ENCODE data around the gene MYBL2.
"Not testable (repeated sequence)": the region's sequence is repeated elsewhere in the genome, so short reads cannot be mapped to it uniquely, and the experiment has no call there.

Gene MYBL2

DNA sequence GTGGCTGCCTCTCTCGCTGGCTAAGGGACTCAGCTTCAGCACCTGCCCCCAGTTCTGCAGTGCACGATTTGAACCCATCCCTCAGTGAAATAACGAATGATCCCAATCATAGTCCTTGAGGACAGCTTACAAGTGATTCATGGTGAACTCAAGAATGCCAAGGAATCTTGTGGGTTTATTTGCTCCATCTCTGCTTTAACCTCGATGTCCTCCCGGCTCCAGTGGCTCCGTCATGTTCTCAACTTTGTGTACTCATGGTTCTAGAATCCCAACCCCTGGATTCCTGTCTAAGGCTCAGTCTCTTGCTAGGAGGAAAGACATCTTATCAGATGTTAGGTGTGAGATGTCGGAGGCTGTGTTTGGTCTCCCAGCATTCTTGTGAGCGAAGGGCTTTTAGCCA lies 88.9 kb downstream of the MYBL2 start:
- Histone ChIP-seq H3K36me3 (ENCODE audit: insufficient read depth, low read length) (no peaks in the 10 kb centered on the region), H3K27ac (no peak overlapping the region), H3K4me3 (no peak overlapping the region), H3K9me3 (ENCODE audit: low read depth, low read length) (no peaks in the 10 kb centered on the region), H3K9ac (ENCODE audit: insufficient read length) (no peak overlapping the region)
- TF ChIP-seq FOXP2 (optimal IDR thresholded peaks at IDR 0.05; ENCODE audit: control extremely low read depth, extremely low read length, insufficient read depth) = no peak
- no peak for TF ChIP-seq POLR2AphosphoS5 (IDR thresholded peaks at IDR 0.05; ENCODE audit: borderline replicate concordance, low read depth, low read length)
- no peak for TF ChIP-seq EZH2 (IDR thresholded peaks at IDR 0.05)
- DNase-seq (ENCODE audit: low read depth, low spot score) = no peak

DNA sequence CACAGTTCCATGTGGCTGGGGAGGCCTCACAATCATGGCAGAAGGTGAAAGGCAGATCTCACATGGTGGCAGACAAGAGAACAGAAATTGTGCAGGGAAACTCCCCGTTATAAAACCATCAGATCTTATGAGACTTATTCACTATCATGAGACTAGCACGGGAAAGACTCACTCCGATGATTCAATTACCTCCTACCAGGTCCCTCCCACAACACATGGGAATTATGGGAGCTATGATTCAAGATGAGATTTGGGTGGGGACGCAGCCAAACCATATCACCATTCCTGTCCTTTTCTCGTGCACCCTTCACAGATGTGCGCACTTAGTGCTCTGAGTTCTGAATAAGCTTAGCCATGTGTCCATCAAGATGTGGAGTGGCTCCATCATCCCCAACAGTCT lies 91.0 kb downstream of the MYBL2 start:
- not testable (repeated sequence) for H3K27ac ChIP-seq; H3K36me3 ChIP-seq (ENCODE audit: insufficient read depth, low read length); H3K4me3 ChIP-seq; DNase-seq (ENCODE audit: low read depth, low spot score); H3K9ac ChIP-seq (ENCODE audit: insufficient read length); H3K9me3 ChIP-seq (ENCODE audit: low read depth, low read length)

DNA sequence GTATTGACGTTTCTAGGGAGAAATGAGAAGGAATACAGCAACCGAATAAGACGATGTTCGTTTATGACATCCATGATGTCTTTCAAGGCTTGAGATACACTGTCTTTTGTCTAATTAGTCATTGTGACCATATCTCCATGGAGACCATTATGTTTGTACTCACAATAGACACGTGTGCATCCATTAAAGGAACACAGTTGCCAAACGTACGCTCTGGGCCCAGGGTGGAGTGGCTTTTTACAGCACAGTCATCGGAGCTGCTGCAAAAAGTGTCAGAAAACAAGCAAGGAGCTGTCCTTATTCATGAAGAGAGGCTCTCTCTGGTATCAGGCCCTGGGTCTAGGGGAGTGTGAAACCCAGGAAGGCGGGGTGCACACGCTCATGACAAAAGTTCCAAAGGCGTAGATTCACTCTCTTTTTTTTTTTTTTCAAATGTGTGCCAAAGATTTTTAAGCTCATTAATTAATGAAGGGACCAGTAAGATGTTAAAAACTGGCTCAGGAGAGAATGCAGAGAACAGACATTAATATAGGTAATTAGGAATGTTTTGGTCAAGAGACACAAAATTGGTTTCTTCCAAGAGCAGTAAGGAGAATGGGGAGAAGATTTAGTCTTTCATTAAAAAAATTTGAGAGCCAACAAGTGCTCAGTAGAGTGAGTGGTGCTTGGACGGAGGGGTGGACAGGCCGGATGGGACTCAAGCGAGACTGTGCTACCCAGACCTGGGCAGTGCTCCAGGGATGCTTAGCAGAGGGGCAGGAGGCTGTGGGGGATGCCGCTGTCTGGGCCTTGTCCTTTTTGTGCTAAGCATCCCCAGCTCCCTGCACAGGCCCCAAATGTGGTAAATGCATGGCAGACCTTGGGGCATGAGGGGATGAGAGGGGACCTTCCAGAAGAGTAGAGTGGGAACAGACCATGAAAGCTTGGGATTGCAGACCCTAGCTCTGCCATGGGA lies 94.7 kb downstream of the MYBL2 start:
- Histone ChIP-seq H3K36me3 (ENCODE audit: insufficient read depth, low read length) (no peaks in the 10 kb centered on the region), H3K4me3 (no peak overlapping the region), H3K9me3 (ENCODE audit: low read depth, low read length) (no peaks in the 10 kb centered on the region), H3K9ac (ENCODE audit: insufficient read length) (no peak overlapping the region), H3K27ac (no peak overlapping the region)
- DNase-seq (ENCODE audit: low read depth, low spot score) = no peak
- TF ChIP-seq EZH2 (IDR thresholded peaks at IDR 0.05) (no peak), POLR2AphosphoS5 (IDR thresholded peaks at IDR 0.05; ENCODE audit: borderline replicate concordance, low read depth, low read length) (no peak), FOXP2 (optimal IDR thresholded peaks at IDR 0.05; ENCODE audit: control extremely low read depth, extremely low read length, insufficient read depth) (no peak)

DNA sequence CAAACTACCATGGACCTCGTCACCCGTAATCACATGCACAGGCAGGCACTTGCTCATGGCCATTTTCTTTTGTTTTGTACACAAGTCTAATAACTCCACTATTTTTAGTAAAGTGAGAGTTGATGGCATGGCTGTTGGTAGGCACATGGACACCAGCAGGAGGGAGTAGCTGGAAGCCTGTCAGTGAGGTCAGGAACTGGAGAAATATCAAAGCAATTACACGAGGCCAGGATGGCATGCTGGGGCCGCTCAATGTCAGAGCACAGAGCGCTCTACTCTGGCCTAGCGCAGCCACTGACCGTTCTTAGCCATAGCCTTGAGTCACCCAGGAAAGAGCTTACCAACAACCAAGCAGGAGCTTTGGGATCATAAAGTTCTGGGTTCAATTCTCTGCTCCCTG lies 96.0 kb downstream of the MYBL2 start:
- DNase-seq (ENCODE audit: low read depth, low spot score) = no peak
- H3K4me3 ChIP-seq = no peak overlapping the region
- H3K36me3 ChIP-seq (ENCODE audit: insufficient read depth, low read length) = no peaks in the 10 kb centered on the region
- no peak overlapping the region for H3K9ac ChIP-seq (ENCODE audit: insufficient read length)
- no peak overlapping the region for H3K27ac ChIP-seq
- no peaks in the 10 kb centered on the region for H3K9me3 ChIP-seq (ENCODE audit: low read depth, low read length)
- TF ChIP-seq EZH2 (IDR thresholded peaks at IDR 0.05) = no peak
- TF ChIP-seq POLR2AphosphoS5 (IDR thresholded peaks at IDR 0.05; ENCODE audit: borderline replicate concordance, low read depth, low read length) = no peak
- TF ChIP-seq FOXP2 (optimal IDR thresholded peaks at IDR 0.05; ENCODE audit: control extremely low read depth, extremely low read length, insufficient read depth) = no peak

DNA sequence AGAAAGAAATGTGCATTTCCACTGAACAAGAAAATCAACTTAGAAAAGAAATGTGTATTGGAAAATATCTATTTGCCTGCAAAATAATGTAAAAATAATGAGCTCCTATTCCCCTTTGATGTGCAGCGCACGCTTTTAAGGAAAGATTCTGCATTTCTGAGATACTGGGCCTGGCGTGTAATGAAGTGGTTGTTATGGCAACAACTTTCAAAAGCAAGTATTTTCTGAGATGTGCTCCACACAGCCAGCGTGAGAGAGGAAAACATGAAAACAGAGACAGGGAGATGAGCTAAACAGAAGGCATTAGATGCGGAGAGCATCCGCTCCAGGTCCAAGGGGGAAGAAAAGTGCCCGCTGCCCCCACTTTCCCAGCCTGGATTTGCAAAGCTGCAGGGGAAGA lies 99.0 kb downstream of the MYBL2 start:
- Histone ChIP-seq H3K27ac (no peak overlapping the region), H3K36me3 (ENCODE audit: insufficient read depth, low read length) (no peaks in the 10 kb centered on the region), H3K9ac (ENCODE audit: insufficient read length) (no peak overlapping the region), H3K9me3 (ENCODE audit: low read depth, low read length) (no peaks in the 10 kb centered on the region), H3K4me3 (no peak overlapping the region)
- TF ChIP-seq EZH2 (IDR thresholded peaks at IDR 0.05) = no peak
- no peak for TF ChIP-seq FOXP2 (optimal IDR thresholded peaks at IDR 0.05; ENCODE audit: control extremely low read depth, extremely low read length, insufficient read depth)
- TF ChIP-seq POLR2AphosphoS5 (IDR thresholded peaks at IDR 0.05; ENCODE audit: borderline replicate concordance, low read depth, low read length) = no peak
- no peak for DNase-seq (ENCODE audit: low read depth, low spot score)
